ENCODE measurements around the gene SMC4.
"Not testable (repeated sequence)": the region's sequence is repeated elsewhere in the genome, so short reads cannot be mapped to it uniquely, and the experiment has no call there.

Gene SMC4

GRCh38 chr3:160399125-160400029 is at the start of gene SMC4, which contains the start of gene IFT80:
SMC4 (plus strand) TSS chr3:160399650; CDS start chr3:160400827, 1,177 bp downstream.
IFT80 (minus strand) TSS chr3:160399225; CDS start chr3:160384600, 14,625 bp downstream.
- peak; percentile 78 for DNase-seq (ENCODE audit: low read depth)

GRCh38 chr3:160355826-160356225 is 43.6 kb upstream of the SMC4 start:
- DNase-seq (ENCODE audit: low read depth): no peak

GRCh38 chr3:160362896-160363295 is 36.6 kb upstream of the SMC4 start:
- not testable (repeated sequence) for DNase-seq (ENCODE audit: low read depth)

GRCh38 chr3:160365869-160366522 is 33.5 kb upstream of the SMC4 start:
- DNase-seq (ENCODE audit: low read depth): no peak

- no peak for DNase-seq (ENCODE audit: low read depth)
Observed at GRCh38 chr3:160368804-160369203, 30.6 kb upstream of the SMC4 start.

- no peak for DNase-seq (ENCODE audit: low read depth)
Observed at GRCh38 chr3:160369784-160370183, 29.7 kb upstream of the SMC4 start.

- no peak for DNase-seq (ENCODE audit: low read depth)
Observed at GRCh38 chr3:160370987-160371857, 28.2 kb upstream of the SMC4 start.

GRCh38 chr3:160372780-160373179 is 26.7 kb upstream of the SMC4 start:
- no peak for DNase-seq (ENCODE audit: low read depth)

GRCh38 chr3:160373655-160374054 is 25.8 kb upstream of the SMC4 start:
- DNase-seq (ENCODE audit: low read depth): no peak

- DNase-seq (ENCODE audit: low read depth): no peak
Observed at GRCh38 chr3:160374472-160374871, 25.0 kb upstream of the SMC4 start.

- no peak for DNase-seq (ENCODE audit: low read depth)
Observed at GRCh38 chr3:160374925-160375324, 24.5 kb upstream of the SMC4 start.

- DNase-seq (ENCODE audit: low read depth): no peak
Observed at GRCh38 chr3:160376681-160377080, 22.8 kb upstream of the SMC4 start.

- DNase-seq (ENCODE audit: low read depth): no peak
Observed at GRCh38 chr3:160378331-160379109, 20.9 kb upstream of the SMC4 start.

GRCh38 chr3:160379628-160380214 is 19.7 kb upstream of the SMC4 start:
- no peak for DNase-seq (ENCODE audit: low read depth)

- DNase-seq (ENCODE audit: low read depth): no peak
Observed at GRCh38 chr3:160381470-160381869, 18.0 kb upstream of the SMC4 start.

- no peak for DNase-seq (ENCODE audit: low read depth)
Observed at GRCh38 chr3:160384639-160385318, 14.7 kb upstream of the SMC4 start.

- DNase-seq (ENCODE audit: low read depth): no peak
Observed at GRCh38 chr3:160390565-160391138, 8.8 kb upstream of the SMC4 start.

- DNase-seq (ENCODE audit: low read depth): no peak
Observed at GRCh38 chr3:160392798-160393197, 6.7 kb upstream of the SMC4 start.

GRCh38 chr3:160393346-160394008 is 6.0 kb upstream of the SMC4 start:
- no peak for DNase-seq (ENCODE audit: low read depth)

GRCh38 chr3:160394009-160394392 is 5.4 kb upstream of the SMC4 start:
- DNase-seq (ENCODE audit: low read depth): no peak
